NOMO-1 treated with DMSO at 0.1 percent for 48 hours (cell line): ENCODE results near the gene REX1BD.
"Not testable (repeated sequence)": the region's sequence is repeated elsewhere in the genome, so short reads cannot be mapped to it uniquely, and the experiment has no call there.

ENCODE experiments used
- DNase-seq: peaks from one replicate; lab custom pipeline; 2025; ENCODE audit not compliant: unreplicated experiment; lab: John Stamatoyannopoulos, UW

Gene REX1BD

DNA sequence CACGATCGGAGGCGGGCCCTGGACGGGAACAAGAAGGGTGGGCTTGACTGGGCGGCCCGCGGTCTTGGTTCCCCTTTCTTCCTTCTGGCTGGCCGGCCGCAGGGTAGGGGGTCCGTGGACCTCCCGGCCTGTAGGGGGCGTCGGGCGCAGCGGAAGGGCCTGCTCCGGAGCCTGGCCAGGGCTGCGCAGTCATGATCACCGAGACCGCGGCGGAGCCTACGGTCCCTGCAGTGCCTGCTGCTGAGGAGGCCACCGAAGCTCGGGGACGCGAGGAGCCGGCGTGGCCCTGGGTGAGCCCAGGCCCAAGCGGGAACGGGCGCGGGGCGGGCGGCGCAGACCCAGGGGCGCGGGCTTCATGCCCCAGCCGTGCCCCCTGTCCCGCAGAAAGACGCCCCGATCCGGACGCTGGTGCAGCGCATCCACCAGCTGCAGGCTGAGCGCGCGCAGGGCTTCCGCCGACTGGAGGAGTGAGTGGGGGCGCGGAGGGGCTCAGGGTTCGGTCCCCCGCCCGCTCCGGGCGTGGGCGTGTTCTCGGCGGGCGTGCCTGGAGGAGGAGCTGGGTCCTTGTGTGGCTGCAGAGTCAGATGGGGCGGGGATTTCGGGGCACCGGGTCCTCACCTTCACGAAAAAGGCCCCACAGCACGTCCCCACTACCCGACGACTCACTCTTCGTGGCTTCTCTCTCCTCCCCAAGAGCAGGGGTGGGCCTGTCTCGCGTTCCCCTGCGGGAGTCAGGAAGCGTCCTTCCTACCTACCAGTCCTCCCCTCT is at the start of gene REX1BD:
Gene REX1BD (plus strand): TSS at position 188 of the 769 bp plus-strand sequence. CDS start 4 bp downstream, at position 192.
- peak; percentile 76 for DNase-seq

DNA sequence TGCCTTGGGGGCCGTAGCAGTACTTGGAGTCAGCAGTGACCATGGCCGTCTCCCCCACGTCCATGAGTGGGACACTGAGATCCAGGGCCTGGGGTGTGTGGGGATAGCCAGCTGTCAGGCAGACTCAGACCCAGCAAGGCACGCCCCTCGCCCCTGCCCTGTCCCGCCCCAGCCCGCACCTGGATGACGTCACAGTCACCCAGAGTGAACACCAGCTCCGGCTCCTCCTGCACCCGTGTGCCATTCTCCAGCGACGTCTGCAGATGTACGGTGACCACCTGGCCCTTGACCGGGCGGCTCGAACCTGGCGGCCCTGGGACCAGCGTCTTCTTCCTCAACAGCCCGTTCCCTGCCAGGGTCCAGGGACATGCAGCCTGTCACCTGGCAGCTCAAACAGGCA is 49.2 kb upstream of the REX1BD start:
- DNase-seq, result no peak

DNA sequence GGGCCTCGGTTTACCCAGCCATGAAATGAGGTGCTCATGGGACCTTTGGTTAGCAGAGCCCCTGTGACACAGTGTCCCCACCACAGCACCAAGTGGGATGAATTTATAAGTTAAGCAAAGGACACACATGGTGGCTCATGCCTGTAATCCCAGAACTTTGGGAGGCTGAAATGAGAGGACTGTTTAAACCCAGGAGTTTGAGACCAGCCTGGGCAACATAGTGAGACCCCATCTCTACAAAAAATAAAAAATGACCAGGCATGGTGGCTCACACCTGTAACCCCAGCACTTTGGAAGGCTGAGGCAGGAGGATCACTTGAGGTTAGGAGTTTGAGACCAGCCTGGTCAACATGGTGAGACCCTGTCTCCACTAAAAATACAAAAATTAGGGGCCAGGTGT is 48.4 kb upstream of the REX1BD start:
- DNase-seq, result not testable (repeated sequence)

DNA sequence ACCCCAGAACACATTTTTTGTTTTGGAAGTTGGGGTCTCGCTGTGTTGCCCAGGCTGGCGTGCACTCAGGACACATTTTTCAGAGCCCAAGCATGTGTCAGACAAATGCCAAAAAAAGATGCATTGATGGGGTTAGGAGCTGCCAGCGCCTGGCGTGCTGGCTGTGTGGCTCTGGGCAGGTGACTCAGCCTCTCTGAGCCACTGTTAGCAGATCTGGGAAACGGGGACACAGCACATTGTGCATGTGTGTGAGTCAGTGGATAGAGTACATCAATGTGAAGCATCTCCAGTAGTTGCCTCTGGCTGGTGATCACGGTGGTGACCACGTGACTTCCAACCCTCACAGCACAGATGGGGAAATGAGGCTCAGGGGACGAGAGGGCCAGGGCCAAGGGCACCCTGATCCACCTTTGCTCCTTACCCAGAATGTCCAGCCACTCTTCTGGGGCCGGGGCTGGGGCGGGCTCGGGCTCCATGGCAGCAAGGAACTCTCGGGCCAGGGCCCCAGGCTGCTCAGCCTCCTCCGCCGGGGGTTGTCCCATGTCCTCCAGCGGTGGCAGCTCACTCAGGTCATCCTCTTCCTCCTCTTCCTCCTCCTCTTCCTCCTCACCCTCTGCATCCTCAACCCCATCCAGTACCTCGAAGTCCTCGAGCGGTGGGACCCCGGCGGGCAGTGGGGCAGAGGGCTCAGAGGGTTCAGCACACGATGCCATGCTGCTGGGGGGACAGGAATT is 47.2 kb upstream of the REX1BD start:
- no peak for DNase-seq

DNA sequence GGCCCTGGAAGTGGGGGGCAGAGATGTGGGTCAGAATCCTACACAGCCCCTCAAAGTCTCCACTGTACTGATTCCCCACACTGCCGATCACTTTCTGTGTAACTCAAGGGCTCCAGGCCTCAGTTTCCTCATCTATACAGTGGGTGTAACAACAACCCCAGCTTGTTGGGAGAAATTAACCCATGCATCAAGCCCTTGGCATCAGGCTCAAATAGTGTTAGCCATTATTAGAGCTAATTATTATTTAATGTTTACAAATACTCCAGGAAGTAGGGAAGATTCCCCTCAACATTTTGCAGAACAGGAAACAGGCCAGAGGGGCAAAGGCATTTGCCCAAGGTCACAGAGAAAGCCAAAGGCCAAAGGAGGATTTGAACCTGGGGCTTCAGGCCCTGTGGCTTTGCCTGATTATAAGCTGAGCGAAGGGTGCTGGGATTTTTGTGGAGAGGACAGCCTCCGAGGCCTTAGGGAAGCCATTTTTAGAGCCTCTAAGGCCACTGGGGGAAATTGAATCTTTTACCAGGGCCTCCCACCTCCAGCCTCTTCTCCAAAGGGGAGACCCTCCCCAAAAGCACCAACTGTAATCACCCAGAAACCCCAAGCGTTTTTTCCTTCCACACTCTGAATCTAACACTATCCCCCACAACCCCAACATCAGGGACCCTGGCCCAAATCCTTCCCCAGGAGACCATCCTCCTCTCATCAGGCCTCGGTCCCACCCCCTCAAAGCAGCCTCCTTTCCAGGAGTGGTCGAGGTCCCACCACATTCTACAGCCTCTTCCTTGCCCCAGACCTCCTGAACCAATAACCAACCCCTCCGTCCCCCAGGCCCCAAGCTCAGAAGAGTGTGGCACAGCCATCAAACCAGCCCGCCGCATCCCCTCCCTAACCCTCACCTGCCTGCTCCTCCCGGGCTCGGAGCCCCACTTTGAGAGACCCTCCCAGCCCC is 46.3 kb upstream of the REX1BD start:
- no peak for DNase-seq

DNA sequence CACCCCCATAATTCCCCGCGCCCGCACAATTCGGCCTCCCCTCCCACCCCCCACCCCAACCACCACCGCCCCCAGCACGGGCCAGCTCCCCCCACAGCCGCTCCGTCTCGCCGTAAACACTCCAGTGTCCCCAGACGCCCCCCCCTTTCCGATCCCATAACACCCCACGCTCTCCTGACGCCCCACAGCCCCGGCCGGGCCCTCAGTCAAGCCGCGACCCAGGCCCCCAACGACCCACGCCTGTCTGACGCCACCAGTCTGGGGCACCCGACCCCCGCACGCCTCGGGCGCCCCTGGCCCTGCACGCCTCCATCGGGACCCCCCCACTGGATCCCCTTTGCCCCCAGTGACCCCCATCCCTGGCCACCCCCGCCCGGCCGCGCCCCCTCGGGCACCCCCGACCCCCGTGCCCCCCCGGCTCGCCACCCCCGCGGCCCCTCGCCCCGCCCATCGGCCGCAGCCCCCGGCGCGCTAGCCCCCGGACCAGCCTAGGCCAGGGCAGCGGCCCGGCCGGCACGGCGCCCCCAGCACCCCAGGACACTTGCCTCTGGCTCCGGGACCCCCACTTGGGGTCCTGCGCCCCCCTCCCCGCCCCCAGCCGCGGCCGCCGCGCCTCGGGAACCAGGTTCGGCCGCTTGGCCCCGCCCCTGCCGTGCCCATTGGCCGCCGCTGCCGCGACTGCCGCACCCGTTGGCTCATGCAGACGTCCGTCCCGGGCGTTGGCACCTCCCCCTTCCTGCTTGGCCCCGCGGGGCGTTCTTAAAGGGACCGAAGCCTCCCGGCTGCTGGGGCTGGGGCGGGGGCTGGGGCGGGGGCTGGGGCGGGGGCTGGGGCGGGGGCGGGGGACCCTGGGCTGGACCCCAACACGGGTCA is 45.4 kb upstream of the REX1BD start, which contains the start of gene FKBP8:
Gene FKBP8 (minus strand): TSS at position 633 of the 873 bp plus-strand sequence. CDS start 1,603 bp downstream, outside the sequence.
- DNase-seq, result peak; percentile 82

DNA sequence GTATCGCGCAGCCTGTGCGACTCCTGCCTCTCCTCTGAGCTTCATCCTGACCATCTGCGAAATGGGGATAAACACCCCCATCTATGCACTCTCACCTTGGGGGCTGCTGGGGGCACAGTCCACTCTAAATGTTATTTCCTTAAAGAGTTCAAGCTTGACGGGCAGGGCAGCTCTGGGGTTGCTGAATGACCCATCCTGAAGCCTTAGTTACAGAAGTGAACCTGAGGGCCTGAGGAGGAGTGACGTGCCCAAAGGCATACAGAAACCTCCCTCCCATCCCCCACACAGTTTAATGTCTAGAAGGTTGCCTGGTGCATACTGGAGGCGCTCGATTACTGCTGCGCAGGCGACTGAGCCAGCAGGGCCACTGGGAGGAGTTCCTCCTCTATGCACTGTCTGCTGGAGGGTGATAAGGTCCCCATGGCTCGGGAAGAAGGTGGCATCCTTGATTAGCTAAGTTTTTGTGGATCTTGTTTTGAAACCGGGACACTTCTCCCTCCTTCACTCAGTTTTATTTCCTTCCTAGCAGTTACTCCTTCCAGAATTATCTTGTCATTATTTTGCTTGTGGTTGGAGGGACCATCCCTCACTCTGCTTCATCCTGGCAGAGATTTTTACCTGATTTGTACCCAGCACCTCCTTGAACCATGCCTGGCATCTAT is 44.7 kb upstream of the REX1BD start:
- DNase-seq, result peak; percentile 89

DNA sequence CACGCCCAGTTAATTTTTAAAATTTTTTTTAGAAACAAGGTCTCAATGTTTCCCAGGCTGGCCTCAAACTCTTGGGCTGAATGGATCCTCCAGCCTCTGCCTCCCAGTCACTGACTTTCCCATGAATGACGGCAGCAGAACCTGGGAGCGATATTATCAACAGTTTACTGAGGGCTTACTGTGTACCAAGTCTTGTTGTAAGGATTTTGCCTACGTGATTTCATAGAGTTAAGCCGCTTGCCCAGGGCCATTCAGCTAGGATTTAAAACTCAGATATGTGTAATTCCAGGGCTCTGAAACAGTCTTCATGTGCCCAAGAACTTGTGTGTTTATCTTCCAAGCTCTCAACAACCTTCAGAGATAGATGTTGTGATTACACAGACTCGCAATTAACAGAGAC is 37.0 kb upstream of the REX1BD start:
- no peak for DNase-seq

DNA sequence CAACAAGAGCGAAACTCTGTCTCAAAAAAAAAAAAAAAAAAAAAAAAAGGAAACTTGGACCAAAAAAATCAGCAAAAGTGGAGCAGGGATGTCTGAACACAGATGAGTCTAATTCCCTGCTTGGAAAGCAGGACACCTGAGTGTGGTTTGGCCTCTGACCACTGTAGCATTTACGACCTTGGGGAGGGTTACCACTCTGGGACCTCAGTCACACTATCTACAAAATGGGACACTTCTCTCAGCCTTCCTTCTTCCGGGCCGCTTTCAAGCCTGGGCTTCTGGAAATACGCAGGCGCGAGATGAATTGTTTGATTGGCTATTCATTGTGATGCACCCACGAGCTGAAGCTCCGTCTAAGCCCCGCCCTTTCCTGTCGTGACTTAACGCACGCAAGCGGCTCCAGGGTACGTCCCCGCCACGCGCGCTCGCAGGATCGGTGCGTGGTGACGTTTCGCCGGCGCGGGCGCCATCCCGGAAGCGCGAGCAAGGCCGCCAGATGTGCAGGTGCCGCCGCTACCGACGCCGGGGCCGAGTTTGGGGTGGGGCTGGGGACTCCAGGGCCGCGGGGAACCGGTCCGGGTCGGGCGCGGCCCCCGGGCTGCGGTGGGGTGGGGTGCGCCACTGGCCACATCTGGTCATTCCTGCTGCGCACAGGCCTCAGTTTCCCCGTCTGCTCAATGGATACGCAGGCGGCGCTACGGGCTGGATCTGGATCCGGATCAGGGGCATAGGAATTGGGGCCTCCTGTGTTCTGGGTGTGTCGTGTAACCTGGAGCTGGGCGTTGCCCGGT is 31.0 kb upstream of the REX1BD start, which contains the start of gene KXD1:
Gene KXD1 (plus strand): TSS at position 460 of the 791 bp plus-strand sequence. CDS start 4,187 bp downstream, outside the sequence.
- peak; percentile 99 for DNase-seq

DNA sequence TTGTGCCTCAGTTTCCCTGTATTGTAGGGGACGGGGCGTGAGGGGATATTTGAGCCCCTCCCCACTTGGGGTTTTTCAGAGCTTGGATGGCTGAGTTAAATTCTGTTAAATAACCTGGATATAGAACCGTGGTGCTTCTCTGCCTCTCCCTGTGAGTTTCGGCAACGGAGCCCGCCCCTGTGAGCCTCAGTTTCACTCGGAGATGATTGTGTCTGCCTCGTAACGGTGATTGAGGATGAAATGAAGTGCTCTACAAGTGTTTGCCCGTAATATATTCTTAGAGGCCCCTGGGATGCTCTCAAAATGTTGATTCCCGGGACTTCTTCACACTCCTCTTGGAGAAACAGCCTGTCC is 30.4 kb upstream of the REX1BD start:
- DNase-seq, result no peak

DNA sequence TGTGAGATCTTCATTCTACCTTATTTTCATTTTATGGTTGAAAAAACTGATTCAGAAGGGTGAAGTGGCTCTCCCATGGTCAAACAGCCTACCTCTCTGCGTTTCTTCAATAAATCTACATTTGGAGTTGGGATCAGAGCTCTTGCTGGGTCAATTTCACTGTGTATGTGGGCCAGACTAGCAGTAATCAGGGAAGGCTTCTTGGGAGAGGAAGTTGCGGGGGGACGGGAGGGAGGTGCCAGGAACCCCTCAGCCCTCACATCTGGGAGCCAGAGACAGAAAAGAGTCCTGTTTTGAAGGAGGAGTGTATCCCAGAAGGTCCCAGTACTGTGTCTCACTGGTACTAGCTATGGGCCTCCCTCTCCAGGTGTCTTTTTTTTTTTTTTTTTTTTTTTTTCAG is 30.0 kb upstream of the REX1BD start:
- DNase-seq, result no peak

DNA sequence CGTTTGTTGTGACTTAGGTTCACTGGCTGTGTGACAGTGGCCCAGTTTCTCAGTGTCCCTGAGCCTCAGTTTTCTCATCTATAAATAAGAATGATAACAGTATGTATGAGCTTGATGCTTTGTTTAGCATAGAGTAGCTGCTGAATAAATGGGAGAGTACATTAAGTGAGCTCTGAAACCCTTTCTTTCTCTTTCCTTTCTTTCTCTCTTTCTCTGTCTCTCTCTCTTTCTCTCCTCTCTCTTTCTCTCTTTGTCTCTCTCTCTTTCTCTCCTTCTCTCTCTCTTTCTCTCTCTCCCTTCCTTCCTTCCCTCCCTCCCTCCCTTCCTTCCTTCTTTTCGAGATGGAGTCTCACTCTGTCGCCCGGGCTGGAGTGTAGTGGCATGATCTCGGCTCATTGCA is 28.9 kb upstream of the REX1BD start:
- DNase-seq, result no peak

DNA sequence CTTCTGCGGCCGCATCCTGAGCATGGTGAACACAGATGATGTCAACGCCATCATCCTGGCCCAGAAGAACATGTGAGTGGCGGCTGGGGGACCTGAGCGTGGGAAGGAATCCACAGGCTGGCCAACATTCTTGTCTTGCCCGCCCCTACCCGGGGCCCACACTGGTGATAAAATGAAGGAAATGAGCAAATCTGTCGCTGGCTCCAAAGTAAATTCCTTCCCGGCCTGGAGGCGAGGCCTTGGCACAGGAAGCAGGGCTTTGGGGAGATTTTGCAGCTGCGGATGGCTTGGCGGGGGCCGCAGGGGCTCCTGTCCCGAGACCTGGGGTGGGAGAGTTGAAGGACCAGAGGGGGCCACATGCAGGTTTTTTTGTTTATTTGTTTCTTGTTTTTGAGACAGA is 26.5 kb upstream of the REX1BD start:
- no peak for DNase-seq

DNA sequence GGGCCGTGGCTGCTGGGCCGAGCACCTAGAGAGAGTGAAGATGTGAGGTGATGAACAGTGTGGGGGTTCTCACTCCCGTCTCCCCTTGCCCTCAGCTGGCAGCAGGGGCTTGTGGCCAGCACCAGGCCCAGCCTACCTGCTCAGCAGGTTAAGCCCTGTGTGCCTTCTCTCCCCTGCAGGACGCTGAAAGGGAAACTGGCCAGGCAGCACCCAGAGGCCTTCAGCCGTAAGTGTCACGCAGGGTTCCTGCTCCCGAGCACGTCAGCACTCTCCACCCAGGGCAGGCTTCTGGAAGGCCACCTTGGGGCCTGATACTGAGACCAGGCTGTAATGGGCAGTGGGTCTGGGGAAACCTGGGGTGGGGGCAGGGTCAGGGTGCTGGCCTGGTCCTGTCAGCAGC is 21.6 kb upstream of the REX1BD start:
- DNase-seq, result no peak

DNA sequence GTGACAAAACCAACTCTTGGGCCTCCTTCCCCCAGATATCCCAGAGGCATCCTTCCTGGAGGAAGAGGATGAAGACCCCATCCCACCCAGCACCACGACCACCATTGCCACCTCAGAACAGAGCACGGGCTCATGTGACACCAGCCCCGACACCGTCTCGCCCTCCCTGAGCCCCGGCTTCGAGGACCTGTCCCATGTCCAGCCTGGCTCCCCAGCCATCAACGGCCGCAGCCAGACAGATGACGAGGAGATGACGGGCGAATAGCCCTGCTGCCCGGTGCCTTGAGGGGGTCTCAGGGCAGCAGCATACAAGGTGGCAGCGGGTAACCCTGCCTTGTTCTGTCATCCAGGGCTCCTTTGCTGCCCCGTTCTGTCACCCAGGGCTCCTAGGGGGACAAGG is 20.2 kb upstream of the REX1BD start:
- no peak for DNase-seq

DNA sequence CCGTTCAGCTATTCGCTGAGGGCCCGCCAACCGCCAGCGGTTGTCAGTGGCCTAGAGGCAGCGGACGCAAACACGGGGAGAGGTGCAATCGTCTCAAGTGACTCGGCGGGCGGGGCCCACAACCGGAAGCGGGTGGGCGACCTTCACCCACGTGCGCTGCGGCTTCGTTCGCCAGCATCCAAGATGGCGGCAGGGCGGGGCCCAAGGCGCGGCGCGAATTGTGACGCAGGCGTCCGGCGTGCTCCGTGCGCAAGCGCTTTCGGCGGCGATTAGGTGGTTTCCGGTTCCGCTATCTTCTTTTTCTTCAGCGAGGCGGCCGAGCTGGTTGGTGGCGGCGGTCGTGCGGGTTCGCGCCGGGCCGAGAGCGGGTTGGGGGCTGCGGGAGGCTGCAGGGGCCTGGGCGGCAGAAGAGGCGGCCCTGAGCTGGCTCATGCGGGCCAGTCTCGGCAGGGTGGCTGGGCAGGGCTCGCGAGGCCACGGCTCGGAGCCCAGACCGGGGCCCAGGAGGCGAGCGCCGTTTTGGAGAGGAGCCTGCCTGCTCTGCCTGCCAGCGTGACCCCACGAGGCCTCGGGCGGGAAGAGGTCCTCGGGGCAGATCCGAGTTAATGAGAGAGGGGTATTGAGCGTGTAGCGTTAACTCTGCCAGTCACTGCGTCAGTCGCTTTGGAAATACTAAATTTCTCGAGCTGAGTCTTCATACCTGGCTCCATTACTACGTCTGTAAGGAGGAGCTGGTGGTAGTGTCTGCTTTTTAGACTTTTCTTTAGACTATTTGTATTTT is 16.8 kb upstream of the REX1BD start, which contains the start of gene UBA52:
Gene UBA52 (plus strand): TSS at position 294 of the 781 bp plus-strand sequence. CDS start 1,444 bp downstream, outside the sequence.
- DNase-seq, result peak; percentile 94

DNA sequence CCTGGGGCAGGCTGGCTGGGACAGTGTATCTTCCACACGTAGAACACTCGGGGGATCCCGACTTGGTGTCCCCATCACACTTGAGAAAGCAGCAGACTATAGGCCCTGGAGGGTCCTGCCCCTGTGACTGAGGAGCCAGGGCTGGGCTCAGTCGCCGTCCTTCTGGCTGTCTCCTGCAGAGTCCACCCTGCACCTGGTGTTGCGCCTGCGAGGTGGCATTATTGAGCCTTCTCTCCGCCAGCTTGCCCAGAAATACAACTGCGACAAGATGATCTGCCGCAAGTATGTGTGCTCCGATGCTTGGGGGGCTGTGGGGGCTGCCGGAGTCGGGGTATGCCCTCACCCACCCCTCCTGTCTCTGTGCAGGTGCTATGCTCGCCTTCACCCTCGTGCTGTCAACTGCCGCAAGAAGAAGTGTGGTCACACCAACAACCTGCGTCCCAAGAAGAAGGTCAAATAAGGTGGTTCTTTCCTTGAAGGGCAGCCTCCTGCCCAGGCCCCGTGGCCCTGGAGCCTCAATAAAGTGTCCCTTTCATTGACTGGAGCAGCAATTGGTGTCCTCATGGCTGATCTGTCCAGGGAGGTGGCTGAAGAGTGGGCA is 13.8 kb upstream of the REX1BD start:
- DNase-seq, result no peak

DNA sequence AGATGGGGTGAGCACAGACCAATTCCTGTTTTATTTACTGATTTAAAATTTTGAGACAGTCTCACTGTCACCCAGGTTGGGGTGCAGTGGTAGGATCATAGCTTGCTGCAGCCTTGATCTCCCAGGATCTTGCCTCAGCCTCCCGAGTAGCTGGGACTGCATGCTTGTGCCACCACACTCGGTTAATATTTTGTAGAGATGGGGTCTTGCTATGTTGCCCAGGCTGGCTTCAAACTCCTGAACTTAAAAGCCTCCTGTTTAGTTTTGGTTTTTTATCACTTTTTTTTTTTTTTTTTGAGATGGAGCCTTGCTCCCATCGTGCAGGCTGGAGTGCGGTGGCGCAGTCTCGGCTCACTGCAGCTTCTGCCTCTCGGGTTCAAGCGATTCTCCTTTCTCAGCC is 12.2 kb upstream of the REX1BD start:
- no peak for DNase-seq
